A549 (cell line): ENCODE data around the gene IP6K1.

Experiments used
- CBX2 ChIP-seq: fragments of 200-600 bp; sonication (generic); IDR thresholded peaks from 2 replicates; pipeline ENCODE4 v1.6.1; 2016; ENCODE audit warnings: low read depth, mild to moderate bottlenecking, borderline replicate concordance
- CHD2 ChIP-seq: fragments of 150-350 bp; IDR thresholded peaks from 2 replicates; pipeline ENCODE4 v1.6.1; 2014; ENCODE audit warnings: low read length; ENCODE audit not compliant: partially characterized antibody
- EP300 ChIP-seq, 2 experiments: fragments of >200 bp; sonication (Bioruptor Twin); formaldehyde crosslinking; IDR thresholded peaks; 2 replicates in 1 of 2; 3 replicates in 1 of 2; pipeline ENCODE4 v1.6.1; 2016 to 2017
- ESRRA ChIP-seq: fragments of 150-350 bp; IDR thresholded peaks from 2 replicates; pipeline ENCODE4 v1.6.1; 2014; ENCODE audit warnings: mild to moderate bottlenecking, low read length, borderline replicate concordance
- HDAC2 ChIP-seq: fragments of 200-600 bp; sonication (generic); IDR thresholded peaks from 2 replicates; pipeline ENCODE4 v1.6.1; 2016
- JUNB ChIP-seq: fragments of >200 bp; sonication (Bioruptor Twin); formaldehyde crosslinking; IDR thresholded peaks from 2 replicates; pipeline ENCODE4 v1.6.1; 2016
- MAFK ChIP-seq: fragments of 450-650 bp; IDR thresholded peaks from 2 replicates; pipeline ENCODE4 v1.6.1; 2014; ENCODE audit not compliant: partially characterized antibody
- NR3C1 ChIP-seq: fragments of >200 bp; sonication (Bioruptor Twin); formaldehyde crosslinking; IDR thresholded peaks from 3 replicates; pipeline ENCODE4 v1.6.1; 2017
- RAD21 ChIP-seq, 2 experiments: fragments of >200 bp in 1 of 2; sonication (Bioruptor Twin) in 1 of 2; formaldehyde crosslinking in 1 of 2; IDR thresholded peaks in 1 of 2; conservative IDR thresholded peaks in 1 of 2; 2 replicates in 1 of 2; 3 replicates in 1 of 2; pipeline ENCODE4 v1.6.1; 2012 to 2018; ENCODE audit warnings: inconsistent platforms in 1 of 2
- SREBF2 ChIP-seq: fragments of 450-650 bp; IDR thresholded peaks from 2 replicates; pipeline ENCODE4 v1.6.1; 2014; ENCODE audit warnings: mild to moderate bottlenecking, moderate library complexity
- TF ChIP-seq, protein P1 (sequence below): fragments of 450-650 bp; IDR thresholded peaks from 2 replicates; pipeline ENCODE4 v1.6.1; 2014; ENCODE audit warnings: antibody characterized with exemption
- TF ChIP-seq, protein P2 (sequence below): fragments of >200 bp; sonication (Bioruptor Twin); formaldehyde crosslinking; IDR thresholded peaks from 3 replicates; pipeline ENCODE4 v1.5.1; 2016
- TF ChIP-seq, protein P3 (sequence below): IDR thresholded peaks from 2 replicates; pipeline ENCODE4 v1.6.1; 2012
- TF ChIP-seq, protein P4 (sequence below): fragments of >200 bp; sonication (Bioruptor Twin); formaldehyde crosslinking; IDR thresholded peaks from 3 replicates; pipeline ENCODE4 v1.6.1; 2016

DNA sequence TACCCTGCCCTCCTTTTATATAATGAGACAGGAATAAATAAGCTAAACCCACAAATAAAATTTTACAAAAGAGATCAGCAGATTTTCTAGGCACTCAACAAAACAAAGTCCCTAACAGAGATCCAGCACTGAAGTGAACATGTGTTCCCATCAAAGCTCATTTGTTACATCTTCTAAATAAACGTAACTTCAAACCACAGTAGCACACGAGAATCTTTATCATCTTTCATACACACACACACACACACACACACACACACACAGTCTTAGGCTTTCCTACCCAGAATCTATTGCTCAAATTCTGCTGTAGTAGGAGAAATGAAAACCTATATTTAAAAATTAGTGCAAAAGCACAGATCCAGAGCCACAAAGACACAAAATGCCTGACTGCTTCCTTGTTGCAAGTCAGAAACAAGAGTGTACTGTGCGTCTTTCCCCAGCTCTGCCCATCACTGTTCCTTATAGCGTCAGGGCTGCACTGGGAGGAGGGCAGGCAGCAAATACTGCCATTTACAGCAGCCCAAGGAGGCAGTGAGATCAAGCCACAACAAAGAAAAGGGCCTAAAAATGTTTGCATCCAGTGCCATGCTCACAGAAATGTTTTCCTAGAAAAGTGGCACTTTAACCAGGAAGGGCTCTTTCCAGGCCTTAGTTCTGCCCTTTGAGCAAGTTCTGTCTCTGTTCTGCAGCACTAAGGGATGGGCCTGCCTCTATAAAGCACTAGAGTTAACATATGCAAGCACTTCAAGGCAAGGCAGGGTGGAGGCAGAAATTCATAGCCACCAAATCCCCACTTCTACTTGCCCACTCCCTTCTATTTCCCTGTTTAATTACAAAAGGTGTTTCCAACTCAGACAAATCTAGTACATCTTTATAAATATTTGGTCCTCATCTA lies 6.0 kb downstream of the IP6K1 start:
- no peak for TF ChIP-seq RAD21 (conservative IDR thresholded peaks at IDR 0.05 in 1 of 2, IDR thresholded peaks at IDR 0.05 in 1 of 2)
- TF ChIP-seq, protein P1, sequence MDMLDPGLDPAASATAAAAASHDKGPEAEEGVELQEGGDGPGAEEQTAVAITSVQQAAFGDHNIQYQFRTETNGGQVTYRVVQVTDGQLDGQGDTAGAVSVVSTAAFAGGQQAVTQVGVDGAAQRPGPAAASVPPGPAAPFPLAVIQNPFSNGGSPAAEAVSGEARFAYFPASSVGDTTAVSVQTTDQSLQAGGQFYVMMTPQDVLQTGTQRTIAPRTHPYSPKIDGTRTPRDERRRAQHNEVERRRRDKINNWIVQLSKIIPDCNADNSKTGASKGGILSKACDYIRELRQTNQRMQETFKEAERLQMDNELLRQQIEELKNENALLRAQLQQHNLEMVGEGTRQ: no peak
- no peak for TF ChIP-seq JUNB
- TF ChIP-seq EP300 (IDR thresholded peaks at IDR 0.05): no peak
- no peak for TF ChIP-seq CHD2
- TF ChIP-seq, protein P2, sequence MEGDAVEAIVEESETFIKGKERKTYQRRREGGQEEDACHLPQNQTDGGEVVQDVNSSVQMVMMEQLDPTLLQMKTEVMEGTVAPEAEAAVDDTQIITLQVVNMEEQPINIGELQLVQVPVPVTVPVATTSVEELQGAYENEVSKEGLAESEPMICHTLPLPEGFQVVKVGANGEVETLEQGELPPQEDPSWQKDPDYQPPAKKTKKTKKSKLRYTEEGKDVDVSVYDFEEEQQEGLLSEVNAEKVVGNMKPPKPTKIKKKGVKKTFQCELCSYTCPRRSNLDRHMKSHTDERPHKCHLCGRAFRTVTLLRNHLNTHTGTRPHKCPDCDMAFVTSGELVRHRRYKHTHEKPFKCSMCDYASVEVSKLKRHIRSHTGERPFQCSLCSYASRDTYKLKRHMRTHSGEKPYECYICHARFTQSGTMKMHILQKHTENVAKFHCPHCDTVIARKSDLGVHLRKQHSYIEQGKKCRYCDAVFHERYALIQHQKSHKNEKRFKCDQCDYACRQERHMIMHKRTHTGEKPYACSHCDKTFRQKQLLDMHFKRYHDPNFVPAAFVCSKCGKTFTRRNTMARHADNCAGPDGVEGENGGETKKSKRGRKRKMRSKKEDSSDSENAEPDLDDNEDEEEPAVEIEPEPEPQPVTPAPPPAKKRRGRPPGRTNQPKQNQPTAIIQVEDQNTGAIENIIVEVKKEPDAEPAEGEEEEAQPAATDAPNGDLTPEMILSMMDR: no peak
- TF ChIP-seq, protein P3, sequence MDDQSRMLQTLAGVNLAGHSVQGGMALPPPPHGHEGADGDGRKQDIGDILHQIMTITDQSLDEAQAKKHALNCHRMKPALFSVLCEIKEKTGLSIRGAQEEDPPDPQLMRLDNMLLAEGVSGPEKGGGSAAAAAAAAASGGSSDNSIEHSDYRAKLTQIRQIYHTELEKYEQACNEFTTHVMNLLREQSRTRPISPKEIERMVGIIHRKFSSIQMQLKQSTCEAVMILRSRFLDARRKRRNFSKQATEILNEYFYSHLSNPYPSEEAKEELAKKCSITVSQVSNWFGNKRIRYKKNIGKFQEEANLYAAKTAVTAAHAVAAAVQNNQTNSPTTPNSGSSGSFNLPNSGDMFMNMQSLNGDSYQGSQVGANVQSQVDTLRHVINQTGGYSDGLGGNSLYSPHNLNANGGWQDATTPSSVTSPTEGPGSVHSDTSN: no peak
- no peak for TF ChIP-seq SREBF2
- no peak for TF ChIP-seq MAFK
- no peak for TF ChIP-seq HDAC2
- TF ChIP-seq NR3C1: no peak
- TF ChIP-seq CBX2: no peak
- TF ChIP-seq, protein P4, sequence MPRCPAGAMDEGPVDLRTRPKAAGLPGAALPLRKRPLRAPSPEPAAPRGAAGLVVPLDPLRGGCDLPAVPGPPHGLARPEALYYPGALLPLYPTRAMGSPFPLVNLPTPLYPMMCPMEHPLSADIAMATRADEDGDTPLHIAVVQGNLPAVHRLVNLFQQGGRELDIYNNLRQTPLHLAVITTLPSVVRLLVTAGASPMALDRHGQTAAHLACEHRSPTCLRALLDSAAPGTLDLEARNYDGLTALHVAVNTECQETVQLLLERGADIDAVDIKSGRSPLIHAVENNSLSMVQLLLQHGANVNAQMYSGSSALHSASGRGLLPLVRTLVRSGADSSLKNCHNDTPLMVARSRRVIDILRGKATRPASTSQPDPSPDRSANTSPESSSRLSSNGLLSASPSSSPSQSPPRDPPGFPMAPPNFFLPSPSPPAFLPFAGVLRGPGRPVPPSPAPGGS: no peak
- TF ChIP-seq ESRRA: no peak
